A204.1 (cell line): Measurements from ENCODE around the gene WT1.
"Not testable (repeated sequence)": the region's sequence is repeated elsewhere in the genome, so short reads cannot be mapped to it uniquely, and the experiment has no call there.

Source experiments
- FAIRE-seq: peaks from 2 replicates; lab custom pipeline; 2012; peaks lifted over from hg19 to GRCh38; lab: Jason Lieb, UNC

The WT1 gene

GRCh38 chr11:32386770-32387377 lies 48.5 kb downstream of the WT1 start:
- FAIRE-seq: no peak

DNA sequence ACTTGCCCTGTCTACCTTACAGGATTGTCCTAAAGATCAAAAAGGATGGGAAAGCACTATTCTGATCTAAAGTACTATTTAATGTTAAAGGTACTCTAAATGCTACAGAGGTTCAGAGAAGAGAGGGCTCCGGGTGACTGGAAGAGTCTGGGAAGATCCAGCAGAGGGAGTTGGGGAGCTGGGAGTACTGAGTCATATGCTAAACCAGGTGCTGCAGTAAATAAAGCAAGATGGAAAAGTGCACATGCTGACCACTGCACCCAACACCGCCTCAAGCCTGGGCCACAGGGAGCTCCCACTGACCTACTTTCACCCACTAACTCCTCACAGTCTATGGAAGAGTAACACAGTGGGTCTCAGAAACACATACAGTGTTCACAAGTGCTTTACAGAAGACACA lies 49.3 kb downstream of the WT1 start:
- no peak for FAIRE-seq

DNA sequence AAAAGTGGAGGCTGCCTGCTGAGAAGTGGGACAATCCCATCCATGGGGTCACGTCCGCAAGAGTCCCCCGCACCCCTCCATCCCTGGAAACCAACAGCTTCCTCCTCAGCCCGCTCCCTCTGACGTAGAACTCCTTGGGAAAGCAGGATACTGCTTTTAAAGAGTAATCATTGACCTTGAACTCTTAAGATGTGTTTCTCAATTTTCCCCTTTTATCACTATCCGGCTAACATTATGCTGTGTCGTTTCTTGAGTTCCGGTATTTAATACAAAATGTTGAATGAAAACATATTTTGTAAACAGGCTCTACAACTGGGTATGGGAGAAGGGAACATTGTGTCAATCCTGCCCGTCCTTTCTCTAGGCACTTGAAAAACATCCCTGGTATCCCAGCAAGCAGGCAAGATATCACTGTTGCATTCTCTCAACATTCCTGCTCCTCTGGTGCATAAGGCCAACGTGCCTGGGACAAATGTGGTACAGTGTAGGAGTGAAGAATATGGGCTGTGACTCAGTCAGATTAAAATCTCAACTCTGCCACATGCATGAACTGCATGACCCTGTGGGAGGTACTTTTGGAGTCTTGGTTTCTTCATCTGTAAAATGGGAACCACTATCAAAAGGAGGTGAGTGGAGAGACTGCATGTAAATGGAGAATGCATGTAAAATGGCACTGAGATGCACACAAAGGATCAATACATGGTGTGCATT lies 52.8 kb downstream of the WT1 start:
- no peak for FAIRE-seq

DNA sequence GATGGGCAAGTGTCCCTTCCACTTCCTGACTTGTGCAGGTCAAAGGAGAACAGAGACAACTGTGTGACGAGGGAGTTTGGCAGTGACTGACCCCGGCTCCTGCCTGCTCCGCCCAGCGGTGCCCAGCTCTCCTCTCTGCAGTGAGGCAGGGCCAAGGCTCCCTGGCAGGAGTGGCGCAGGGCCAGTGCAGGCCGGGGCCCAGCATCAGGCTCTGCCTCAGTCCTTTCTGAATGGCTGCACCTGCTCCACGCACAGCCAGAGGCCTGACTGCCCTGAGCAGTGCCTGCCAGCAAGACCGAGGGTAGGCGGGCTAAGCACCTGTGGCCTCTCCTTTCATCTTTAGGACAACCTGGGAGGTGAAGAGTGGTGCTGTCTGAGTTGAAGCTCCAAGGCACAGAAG lies 54.2 kb downstream of the WT1 start:
- no peak for FAIRE-seq

DNA sequence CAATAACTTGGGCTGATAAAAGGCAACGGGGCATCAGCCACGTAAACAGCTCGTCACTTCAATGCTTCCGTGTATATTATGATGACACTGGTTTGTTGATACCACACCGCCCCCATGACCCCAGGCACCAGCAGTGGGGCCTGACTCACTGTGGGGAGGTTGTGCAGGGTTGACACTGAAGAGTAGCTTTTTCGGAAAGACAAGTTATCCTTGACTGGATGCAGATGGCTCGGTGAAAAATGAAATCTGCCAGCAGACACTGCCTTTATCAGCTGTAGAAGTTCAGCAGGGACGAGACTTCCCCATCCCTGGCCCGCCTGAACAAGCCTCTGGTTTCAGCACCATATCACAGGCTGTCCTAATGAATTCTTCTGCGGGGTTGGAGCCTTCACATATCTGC lies 55.6 kb downstream of the WT1 start:
- FAIRE-seq: no peak

DNA sequence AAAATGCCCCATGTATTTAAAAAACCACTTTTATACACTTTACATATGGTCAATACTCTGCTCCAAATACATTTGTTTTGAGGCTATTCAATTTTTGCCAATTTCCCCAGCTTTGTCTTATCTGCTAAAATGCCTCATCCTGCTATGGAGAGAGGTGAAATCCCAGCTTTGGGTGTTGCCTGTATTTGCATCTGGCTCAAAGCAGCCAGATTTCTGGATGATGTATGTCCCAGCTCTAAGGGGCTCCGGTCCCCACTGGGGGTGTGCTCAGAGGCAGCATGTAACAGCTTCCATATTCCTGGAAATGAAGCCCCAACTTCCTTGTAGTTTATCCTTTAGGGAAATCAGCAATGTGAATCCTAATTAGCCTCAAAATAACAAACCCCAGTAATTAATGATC lies 59.5 kb downstream of the WT1 start:
- FAIRE-seq: no peak

DNA sequence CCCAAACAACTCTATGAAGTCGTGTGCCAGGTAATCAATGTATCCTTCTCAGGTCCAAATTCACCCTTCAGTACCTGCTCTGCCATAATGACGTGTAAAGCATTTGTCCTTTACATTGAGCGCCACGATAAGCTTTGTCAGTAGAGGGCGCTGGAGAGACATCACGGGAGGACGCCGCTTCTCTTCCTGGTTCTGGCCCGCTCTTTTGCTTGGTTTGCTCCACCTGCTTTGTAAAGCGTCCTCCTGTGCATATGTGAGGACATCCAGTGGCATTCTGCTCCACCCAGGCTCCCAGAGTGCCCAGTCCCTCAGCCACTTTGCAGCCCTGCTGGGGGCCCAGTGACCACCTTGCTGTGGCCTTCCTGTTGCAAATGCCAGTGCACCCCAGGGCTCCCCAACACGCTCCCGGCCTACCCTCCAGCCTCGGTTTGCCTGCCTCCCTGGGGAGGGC lies 61.1 kb downstream of the WT1 start:
- no peak for FAIRE-seq

- not testable (repeated sequence) for FAIRE-seq
These were observed 65.4 kb downstream of the WT1 start for GRCh38 chr11:32369987-32370386.

DNA sequence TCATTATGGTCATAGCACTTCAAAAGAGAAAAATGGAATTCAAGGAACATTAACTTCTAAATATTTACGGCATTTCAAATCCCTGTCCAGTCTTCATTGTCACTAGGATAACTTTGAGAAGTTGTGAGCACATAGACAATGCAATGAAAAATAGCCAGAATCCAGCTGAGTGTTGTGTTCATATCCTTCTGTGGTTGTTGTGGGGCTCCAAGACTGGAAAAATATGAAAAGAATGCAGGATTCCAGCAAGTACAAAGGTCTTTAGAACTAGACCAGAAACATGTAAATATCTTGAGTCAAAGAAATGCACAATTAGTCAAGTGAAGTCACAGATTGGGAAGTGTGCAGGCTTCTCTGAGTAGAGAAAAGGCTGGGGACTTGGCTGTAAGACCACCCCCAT lies 68.7 kb downstream of the WT1 start:
- no peak for FAIRE-seq

- FAIRE-seq: no peak
These were observed 70.1 kb downstream of the WT1 start for GRCh38 chr11:32365192-32365591.

DNA sequence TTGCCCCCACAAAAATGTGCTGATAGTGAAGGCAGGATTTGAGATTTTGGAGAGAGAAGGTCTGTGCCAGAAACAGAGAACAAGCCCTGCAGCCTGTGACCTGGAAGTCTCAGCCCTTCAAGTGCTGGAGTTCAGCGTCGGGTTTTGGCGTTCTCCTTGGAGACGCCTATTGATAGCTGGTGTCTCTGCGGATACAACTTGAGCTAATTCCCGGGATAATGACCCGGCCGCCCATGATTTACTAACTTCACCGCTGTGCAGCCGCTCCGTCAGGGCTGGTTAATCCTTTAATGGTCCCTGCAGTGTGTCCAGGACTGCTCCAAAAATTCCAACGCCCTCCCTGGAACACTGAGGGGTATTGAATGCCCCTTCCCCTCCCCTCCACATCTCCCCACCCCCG lies 76.6 kb downstream of the WT1 start:
- FAIRE-seq: no peak

DNA sequence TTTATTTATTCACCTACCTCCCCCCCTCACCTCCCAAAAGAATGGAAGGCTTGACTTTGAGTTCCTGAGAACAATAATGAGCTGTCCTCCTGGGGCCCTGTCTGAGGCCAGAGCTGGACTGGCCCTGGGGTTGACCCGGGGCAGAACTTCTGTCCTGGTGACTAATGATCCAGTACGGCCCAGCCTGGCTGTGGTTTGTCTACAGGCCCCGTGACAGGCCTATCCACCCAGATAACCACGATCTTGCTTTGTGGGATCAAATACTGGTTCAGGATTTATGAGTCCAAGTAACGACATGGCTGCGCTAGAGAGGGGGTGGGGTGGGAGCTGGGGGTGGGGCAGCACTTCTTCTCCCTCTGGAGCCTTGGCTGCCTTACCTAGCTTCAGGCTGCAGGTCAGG lies 81.5 kb downstream of the WT1 start:
- no peak for FAIRE-seq

DNA sequence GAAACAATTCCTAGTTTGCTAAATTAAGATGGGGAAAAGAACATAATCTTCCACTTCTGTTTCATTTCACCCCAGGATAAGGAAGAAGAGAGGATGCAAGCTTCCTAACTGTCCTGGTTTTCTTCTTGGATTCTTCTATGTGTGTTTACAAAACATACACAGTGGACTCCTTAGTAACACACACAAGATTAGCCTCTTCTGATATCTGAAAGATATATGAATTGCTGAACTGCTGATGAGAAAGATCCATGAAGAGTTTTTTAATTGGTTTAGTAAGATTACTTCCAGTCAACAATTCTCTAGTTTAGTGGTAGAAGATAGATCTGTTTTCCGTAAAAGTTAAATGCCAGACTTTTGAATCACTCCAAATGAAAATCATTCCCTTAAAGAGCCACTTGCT lies 86.8 kb downstream of the WT1 start:
- no peak for FAIRE-seq

DNA sequence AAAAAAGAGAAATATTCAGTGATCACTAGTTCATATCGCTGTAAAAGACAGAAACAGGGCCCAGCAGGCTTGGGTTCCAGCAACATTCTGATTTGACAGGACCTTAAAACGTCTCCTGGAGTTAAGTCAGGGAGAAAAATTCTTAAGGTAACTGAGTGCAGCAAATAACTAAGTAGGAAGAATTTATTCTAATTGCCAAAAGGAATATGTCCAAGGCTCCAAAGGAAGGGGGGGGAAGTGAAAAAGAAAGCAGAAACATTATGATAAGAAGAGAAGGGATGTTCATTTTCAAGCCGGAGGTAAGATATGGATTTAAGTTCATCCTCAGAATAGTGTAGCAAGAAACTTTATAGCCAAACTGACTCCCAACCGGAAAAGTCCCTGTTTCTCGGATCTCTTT lies 90.4 kb downstream of the WT1 start:
- no peak for FAIRE-seq

DNA sequence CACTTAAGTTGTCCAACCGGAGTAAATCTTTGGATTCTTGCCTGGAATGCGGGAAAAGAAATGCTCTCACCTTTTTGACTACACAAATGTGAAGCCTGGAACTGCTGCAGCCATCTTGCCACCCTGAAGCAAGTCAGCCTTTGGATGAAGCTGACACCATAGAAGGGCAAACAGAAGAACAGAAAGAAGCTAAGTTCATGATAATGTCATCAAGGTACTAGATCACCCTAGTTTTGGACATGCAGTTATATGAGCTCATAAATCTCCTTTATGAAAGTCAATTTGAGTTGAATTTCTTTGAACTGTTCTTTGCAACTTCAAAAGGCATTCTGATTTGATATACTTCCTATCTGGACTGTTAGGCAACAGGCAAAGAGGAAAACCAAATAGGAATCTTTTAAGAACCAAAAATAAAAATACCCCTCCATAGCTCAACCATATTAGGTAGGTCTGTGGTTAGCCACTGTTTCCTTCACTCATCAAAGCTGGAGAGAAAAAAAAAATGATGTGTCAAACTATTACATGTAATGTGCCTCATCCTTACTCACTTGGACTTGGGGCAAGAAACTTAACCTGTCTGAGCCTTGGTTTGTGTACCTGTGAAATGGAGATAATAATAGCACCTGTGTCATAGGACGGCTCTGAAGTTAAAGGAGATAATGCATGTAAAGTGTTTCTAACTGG lies 91.9 kb downstream of the WT1 start:
- FAIRE-seq: no peak

DNA sequence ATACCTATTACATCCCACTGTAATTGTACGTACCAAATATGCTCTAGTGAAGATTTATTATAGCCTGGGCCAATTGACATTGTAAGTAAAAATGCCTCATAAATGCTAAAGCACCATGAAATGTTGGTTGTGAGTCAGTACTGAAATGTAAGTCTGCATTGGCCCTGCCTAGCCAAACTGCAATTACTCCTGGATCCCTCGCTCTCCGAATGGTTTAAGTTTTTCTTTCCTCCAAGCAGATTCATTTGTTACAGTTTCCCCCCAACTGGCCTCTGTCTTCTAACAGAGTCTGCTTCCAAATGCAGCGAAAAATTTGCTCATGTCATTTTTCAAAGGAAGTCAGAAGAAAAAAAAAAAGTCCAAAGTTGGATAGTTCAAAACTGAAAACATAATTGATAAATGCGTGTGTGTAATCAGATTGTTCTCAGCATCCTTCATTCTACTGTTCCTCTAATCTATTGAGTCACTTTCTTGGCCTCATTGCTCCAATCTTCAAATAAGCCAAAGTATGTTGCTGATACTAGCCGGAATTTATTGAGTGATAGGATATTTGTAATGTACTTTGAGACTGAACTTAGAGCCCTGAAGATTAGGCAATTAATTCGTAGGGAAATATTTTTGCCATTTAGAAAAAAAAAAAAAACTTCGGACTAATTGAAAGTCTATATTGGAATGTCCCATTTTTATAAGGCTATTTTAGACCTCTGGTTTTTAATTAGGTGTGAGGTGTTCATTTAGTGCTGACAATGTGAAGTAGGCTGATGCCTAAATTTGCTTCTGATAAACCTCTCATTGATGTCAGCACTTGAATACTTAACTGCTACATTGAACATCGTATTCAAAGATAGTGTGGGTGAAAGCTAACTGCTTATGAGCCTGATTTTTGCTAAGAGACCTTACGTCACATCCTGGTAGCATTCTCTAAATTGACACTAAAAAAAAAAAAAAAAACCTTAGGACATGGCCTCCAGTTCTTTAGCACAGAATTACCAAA lies 93.4 kb downstream of the WT1 start:
- no peak for FAIRE-seq

DNA sequence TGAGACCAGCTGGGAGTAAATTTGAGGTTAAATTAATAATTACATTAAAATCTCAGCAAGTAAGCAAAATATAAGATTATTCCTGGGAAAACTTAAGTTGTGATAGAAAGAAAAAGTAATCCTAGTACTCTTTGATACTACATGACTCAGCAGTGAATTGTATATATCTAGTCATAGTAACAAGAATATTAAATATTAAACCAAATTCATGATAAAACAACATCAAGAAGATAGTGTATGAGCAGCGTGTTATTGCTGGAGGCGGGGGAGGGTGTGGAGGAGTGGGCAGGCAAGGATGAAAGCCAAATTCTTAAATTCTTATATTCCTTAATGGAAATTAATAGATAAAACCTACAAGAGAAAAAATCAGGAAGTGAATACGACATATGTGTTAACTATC lies 95.2 kb downstream of the WT1 start:
- FAIRE-seq: no peak
